Mesothelial cell of epicardium (in vitro differentiated cells): ENCODE measurements around the gene CREB3. TPM values are rescaled to one million over a fixed set of nuclear protein-coding genes. Genes with fewer than 3 reads are reported as not detected.
A peak's percentile ranks its signal among the peaks of the same experiment; 100 is the strongest.

Experiments used
- DNase-seq, 2 experiments: peaks; one replicate each; pipeline ENCODE4 v3.0.0; 2021; ENCODE audit warnings: low spot score in 2 of 2; ENCODE audit not compliant: unreplicated experiment in 2 of 2
- H3K27ac Mint-ChIP-seq: 2 replicates; pipeline ENCODE4 v1.8.0; 2021; ENCODE audit warnings: mixed read lengths
- H3K27me3 Mint-ChIP-seq: 2 replicates; pipeline ENCODE4 v1.8.0; 2021; ENCODE audit warnings: low read depth, mixed read lengths
- H3K36me3 Mint-ChIP-seq: 2 replicates; pipeline ENCODE4 v1.8.0; 2021; ENCODE audit warnings: mixed read lengths
- H3K4me1 Mint-ChIP-seq: 2 replicates; pipeline ENCODE4 v1.8.0; 2021; ENCODE audit warnings: mixed read lengths
- H3K4me3 Mint-ChIP-seq: 2 replicates; pipeline ENCODE4 v1.8.0; 2021; ENCODE audit warnings: mild to moderate bottlenecking, moderate library complexity, mixed read lengths
- H3K9me3 Mint-ChIP-seq: 2 replicates; pipeline ENCODE4 v1.8.0; 2021; ENCODE audit warnings: mixed read lengths
- total RNA-seq: library from RNA; stranded (reverse); gene quantifications from 3 replicates; pipeline ENCODE4 v1.2.1, GENCODE V29; 2021
- TF ChIP-seq, protein P1 (sequence below): fragments of 200-600 bp; sonication (generic); IDR thresholded peaks from one replicate; pipeline ENCODE4 v1.5.0; 2021; ENCODE audit warnings: antibody characterized with exemption; ENCODE audit not compliant: unreplicated experiment

CREB3 gene
- total RNA-seq, 1 donor from 2014 or later = 29.1 TPM

DNA sequence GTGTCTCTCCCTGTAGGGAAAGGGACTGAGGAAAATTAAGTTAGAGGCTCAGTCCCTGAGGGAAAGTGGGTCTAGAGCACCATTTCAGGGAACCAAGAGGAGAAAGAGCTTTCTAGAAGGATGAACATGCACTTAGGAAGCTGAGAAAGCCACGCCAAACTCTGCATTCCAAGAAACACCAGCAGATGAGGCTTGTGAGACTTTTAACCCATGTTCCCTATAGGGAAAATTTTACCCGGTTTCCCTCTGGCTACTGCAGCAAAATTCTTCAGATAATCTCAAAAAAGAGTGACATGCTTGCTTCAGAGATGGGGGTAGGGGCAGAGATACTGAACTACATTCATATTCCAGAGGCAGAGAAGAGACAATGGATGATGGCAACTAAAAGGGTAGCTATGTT, 9.0 kb upstream of the CREB3 start:
- H3K36me3 Mint-ChIP-seq = peaks cover 42% of the 10 kb centered on the region
- H3K27ac Mint-ChIP-seq = no peak overlapping the region
- H3K4me3 Mint-ChIP-seq = no peak overlapping the region

DNA sequence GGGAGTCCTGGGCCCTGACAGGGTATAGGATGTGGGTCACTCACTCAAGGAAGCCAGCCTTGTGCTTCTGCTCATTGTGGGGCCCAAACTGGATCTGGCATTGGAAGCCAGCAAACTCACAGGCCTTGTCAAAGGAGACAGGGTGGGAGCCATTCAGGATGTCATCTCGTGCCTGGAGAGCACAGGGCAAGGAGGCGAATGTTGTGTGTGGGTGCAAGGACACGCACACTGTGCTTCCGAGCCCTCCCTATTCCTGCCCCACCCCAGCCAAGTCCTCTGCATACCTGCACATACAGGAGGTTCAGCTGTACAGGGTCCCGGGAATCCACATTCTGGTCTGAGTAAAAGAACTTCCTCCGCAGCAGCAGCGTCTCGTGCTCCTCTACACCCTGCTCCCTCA, 8.6 kb upstream of the CREB3 start:
- H3K4me3 Mint-ChIP-seq = no peak overlapping the region
- H3K9me3 Mint-ChIP-seq = no peaks in the 10 kb centered on the region
- TF ChIP-seq, protein P1, sequence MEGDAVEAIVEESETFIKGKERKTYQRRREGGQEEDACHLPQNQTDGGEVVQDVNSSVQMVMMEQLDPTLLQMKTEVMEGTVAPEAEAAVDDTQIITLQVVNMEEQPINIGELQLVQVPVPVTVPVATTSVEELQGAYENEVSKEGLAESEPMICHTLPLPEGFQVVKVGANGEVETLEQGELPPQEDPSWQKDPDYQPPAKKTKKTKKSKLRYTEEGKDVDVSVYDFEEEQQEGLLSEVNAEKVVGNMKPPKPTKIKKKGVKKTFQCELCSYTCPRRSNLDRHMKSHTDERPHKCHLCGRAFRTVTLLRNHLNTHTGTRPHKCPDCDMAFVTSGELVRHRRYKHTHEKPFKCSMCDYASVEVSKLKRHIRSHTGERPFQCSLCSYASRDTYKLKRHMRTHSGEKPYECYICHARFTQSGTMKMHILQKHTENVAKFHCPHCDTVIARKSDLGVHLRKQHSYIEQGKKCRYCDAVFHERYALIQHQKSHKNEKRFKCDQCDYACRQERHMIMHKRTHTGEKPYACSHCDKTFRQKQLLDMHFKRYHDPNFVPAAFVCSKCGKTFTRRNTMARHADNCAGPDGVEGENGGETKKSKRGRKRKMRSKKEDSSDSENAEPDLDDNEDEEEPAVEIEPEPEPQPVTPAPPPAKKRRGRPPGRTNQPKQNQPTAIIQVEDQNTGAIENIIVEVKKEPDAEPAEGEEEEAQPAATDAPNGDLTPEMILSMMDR = no peak
- H3K27ac Mint-ChIP-seq = no peak overlapping the region
- no peaks in the 10 kb centered on the region for H3K4me1 Mint-ChIP-seq
- DNase-seq = no peak
- H3K27me3 Mint-ChIP-seq = no peaks in the 10 kb centered on the region
- H3K36me3 Mint-ChIP-seq = peaks cover 40% of the 10 kb centered on the region

More for the DNA sequence above, 9.0 kb upstream of the CREB3 start:
- H3K27me3 Mint-ChIP-seq = no peaks in the 10 kb centered on the region
- DNase-seq = no peak
- no peaks in the 10 kb centered on the region for H3K4me1 Mint-ChIP-seq
- no peaks in the 10 kb centered on the region for H3K9me3 Mint-ChIP-seq
- TF ChIP-seq, protein P1 = no peak

DNA sequence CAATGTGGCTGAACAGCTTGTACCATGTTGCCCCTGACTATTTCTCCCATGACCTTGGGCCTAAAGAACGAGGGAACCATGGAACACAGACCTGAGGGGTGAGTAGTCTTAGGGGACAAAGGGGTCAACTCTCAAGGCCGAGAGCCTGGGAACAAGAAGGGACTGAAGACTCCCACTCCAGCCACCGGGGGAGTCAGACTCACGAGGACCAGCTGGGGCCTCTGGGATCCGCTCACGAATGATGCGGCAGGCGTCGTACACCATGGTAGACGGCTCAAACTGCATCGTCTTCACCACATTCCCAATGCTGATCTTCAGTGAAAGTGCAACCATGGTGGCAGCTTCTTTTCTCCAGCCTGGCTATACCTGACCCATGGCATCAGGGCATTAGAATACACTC, 7.1 kb upstream of the CREB3 start:
- H3K27me3 Mint-ChIP-seq = no peaks in the 10 kb centered on the region
- DNase-seq = no peak
- TF ChIP-seq, protein P1 = no peak
- H3K27ac Mint-ChIP-seq = no peak overlapping the region
- H3K4me3 Mint-ChIP-seq = no peak overlapping the region
- no peaks in the 10 kb centered on the region for H3K4me1 Mint-ChIP-seq
- H3K9me3 Mint-ChIP-seq = no peaks in the 10 kb centered on the region
- peaks cover 30% of the 10 kb centered on the region for H3K36me3 Mint-ChIP-seq

DNA sequence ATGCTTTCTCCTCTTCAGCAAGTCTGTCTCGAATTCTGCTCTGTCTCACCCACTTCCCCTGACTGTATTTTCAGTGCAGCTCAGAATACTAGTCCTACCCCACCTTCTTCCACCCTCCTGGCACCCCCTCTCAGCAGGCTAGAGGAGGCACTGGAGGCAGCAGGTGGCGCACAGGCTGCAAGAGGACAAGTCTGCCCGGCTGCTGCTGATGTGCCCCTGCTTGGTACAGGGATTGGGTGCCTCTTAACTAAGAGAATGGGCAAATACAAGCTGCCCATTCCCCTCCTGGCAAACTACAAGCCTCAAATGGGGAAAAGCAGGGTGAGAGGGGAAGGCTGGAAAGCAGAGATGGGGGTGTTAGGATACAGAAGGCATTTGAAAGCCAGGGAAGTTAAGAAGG, 5.5 kb upstream of the CREB3 start:
- Mint-ChIP-seq H3K4me3 (peak overlapping the region; percentile 33), H3K4me1 (no peaks in the 10 kb centered on the region), H3K27me3 (no peaks in the 10 kb centered on the region), H3K36me3 (peaks cover 22% of the 10 kb centered on the region), H3K9me3 (no peaks in the 10 kb centered on the region), H3K27ac (no peak overlapping the region)
- TF ChIP-seq, protein P1 = no peak
- no peak for DNase-seq

DNA sequence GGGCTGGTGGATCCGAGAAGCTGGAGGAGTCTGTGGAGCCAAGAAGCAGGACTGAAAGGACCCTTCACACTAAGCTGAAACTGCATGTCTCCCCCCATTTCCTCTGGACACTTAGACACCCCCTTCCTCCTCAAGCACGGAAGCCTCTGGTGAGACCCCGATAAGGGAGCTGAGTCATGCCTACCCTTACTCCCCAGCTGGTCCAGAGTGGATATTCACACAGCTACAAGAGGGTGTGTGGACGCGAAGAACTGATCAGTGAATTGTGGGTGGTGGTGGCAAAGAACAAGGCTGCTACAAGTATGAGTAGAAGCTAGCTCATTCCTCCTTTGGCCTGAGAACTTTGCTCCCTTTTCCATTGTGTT, 4.8 kb upstream of the CREB3 start:
- Mint-ChIP-seq H3K27me3 (no peaks in the 10 kb centered on the region), H3K4me3 (no peak overlapping the region), H3K36me3 (peaks cover 16% of the 10 kb centered on the region), H3K4me1 (no peaks in the 10 kb centered on the region), H3K9me3 (no peaks in the 10 kb centered on the region), H3K27ac (no peak overlapping the region)
- no peak for DNase-seq
- TF ChIP-seq, protein P1 = no peak
